ENCODE data around the gene PTRHD1. TPM values are rescaled to one million over a fixed set of nuclear protein-coding genes. Genes with fewer than 3 reads are reported as not detected.
"Not testable (repeated sequence)": the region's sequence is repeated elsewhere in the genome, so short reads cannot be mapped to it uniquely, and the experiment has no call there.

Gene PTRHD1
- total RNA-seq, 3 donors from 2014 or later (not counting 1 experiment from before 2014, with no cell fraction given) = 12.7 to 22.9 (median 15.9) TPM

- peaks cover 0 to 5% of the 10 kb centered on the region in 2 donors for H3K4me1 Mint-ChIP-seq
- no peak for DNase-seq
- no peak overlapping the region for H3K4me3 ChIP-seq (ENCODE audit: low read length)
- no peak for TF ChIP-seq CTCF (IDR thresholded peaks at IDR 0.05)
- no peaks in the 10 kb centered on the region for H3K9me3 ChIP-seq (ENCODE audit: control insufficient read depth, insufficient read depth, low read length)
- no peaks in the 10 kb centered on the region for H3K36me3 Mint-ChIP-seq
- no peaks in the 10 kb centered on the region for H3K9me3 Mint-ChIP-seq
- H3K36me3 ChIP-seq (ENCODE audit: control insufficient read depth, insufficient read depth, low read length) = peaks cover 2% of the 10 kb centered on the region
- no peak overlapping the region for H3K27ac Mint-ChIP-seq
- no peaks in the 10 kb centered on the region for H3K27me3 Mint-ChIP-seq (ENCODE audit: low read depth in 2 of 2)
- ATAC-seq = no peak
- H3K27ac ChIP-seq (ENCODE audit: low read length) = no peak overlapping the region
- no peak overlapping the region for H3K4me3 Mint-ChIP-seq
- intact Hi-C loops (cut with micrococcal nuclease) = no loop called here
- no peaks in the 10 kb centered on the region for H3K4me1 ChIP-seq (ENCODE audit: control insufficient read depth, insufficient read depth, low read length)
- no peaks in the 10 kb centered on the region for H3K27me3 ChIP-seq (ENCODE audit: control insufficient read depth, insufficient read depth, low read length)
- WGBS (ENCODE audit: insufficient coverage) = 94% methylated on average over 9 of the region's 9 CpGs
Measured at GRCh38 chr2:24836706-24837105, 43.5 kb upstream of the PTRHD1 start.

GRCh38 chr2:24836206-24836605, 43.0 kb upstream of the PTRHD1 start:
- intact Hi-C loops (cut with micrococcal nuclease) = no loop called here
- H3K4me1 ChIP-seq (ENCODE audit: control insufficient read depth, insufficient read depth, low read length) = no peaks in the 10 kb centered on the region
- ATAC-seq (no peak), DNase-seq (no peak)
- H3K27me3 ChIP-seq (ENCODE audit: control insufficient read depth, insufficient read depth, low read length) = no peaks in the 10 kb centered on the region
- H3K27ac ChIP-seq (ENCODE audit: low read length) = no peak overlapping the region
- WGBS (ENCODE audit: insufficient coverage) = 96% methylated on average over 8 of the region's 8 CpGs
- Mint-ChIP-seq H3K4me3 (no peak overlapping the region), H3K27me3 (ENCODE audit: low read depth in 2 of 2) (no peaks in the 10 kb centered on the region), H3K36me3 (no peaks in the 10 kb centered on the region), H3K27ac (no peak overlapping the region), H3K9me3 (no peaks in the 10 kb centered on the region), H3K4me1 (peaks cover 0 to 5% of the 10 kb centered on the region in 2 donors)
- no peak overlapping the region for H3K4me3 ChIP-seq (ENCODE audit: low read length)
- TF ChIP-seq CTCF (IDR thresholded peaks at IDR 0.05) = no peak
- no peaks in the 10 kb centered on the region for H3K9me3 ChIP-seq (ENCODE audit: control insufficient read depth, insufficient read depth, low read length)
- peaks cover 2% of the 10 kb centered on the region for H3K36me3 ChIP-seq (ENCODE audit: control insufficient read depth, insufficient read depth, low read length)

GRCh38 chr2:24835411-24835810, 42.2 kb upstream of the PTRHD1 start:
- H3K4me1 Mint-ChIP-seq; H3K36me3 ChIP-seq (ENCODE audit: control insufficient read depth, insufficient read depth, low read length); H3K36me3 Mint-ChIP-seq; H3K9me3 Mint-ChIP-seq; intact Hi-C loops (cut with micrococcal nuclease); H3K4me1 ChIP-seq (ENCODE audit: control insufficient read depth, insufficient read depth, low read length); H3K27ac ChIP-seq (ENCODE audit: low read length); ATAC-seq; H3K27me3 Mint-ChIP-seq (ENCODE audit: low read depth in 2 of 2); H3K9me3 ChIP-seq (ENCODE audit: control insufficient read depth, insufficient read depth, low read length); H3K4me3 ChIP-seq (ENCODE audit: low read length); H3K27me3 ChIP-seq (ENCODE audit: control insufficient read depth, insufficient read depth, low read length); H3K4me3 Mint-ChIP-seq; H3K27ac Mint-ChIP-seq; DNase-seq: not testable (repeated sequence)
- 92% methylated on average over 8 of the region's 8 CpGs for WGBS (ENCODE audit: insufficient coverage)

- DNase-seq (no peak), ATAC-seq (no peak)
- TF ChIP-seq CTCF (IDR thresholded peaks at IDR 0.05) = no peak
- peaks cover 0 to 5% of the 10 kb centered on the region in 2 donors for H3K4me1 Mint-ChIP-seq
- no peak overlapping the region for H3K4me3 Mint-ChIP-seq
- H3K36me3 Mint-ChIP-seq = no peaks in the 10 kb centered on the region
- WGBS (ENCODE audit: insufficient coverage) = 97% methylated on average over 20 of the region's 20 CpGs
- Histone ChIP-seq H3K36me3 (ENCODE audit: control insufficient read depth, insufficient read depth, low read length) (peaks cover 2% of the 10 kb centered on the region), H3K27ac (ENCODE audit: low read length) (no peak overlapping the region), H3K27me3 (ENCODE audit: control insufficient read depth, insufficient read depth, low read length) (no peaks in the 10 kb centered on the region), H3K4me3 (ENCODE audit: low read length) (no peak overlapping the region), H3K4me1 (ENCODE audit: control insufficient read depth, insufficient read depth, low read length) (no peaks in the 10 kb centered on the region), H3K9me3 (ENCODE audit: control insufficient read depth, insufficient read depth, low read length) (no peaks in the 10 kb centered on the region)
- H3K27me3 Mint-ChIP-seq (ENCODE audit: low read depth in 2 of 2) = no peaks in the 10 kb centered on the region
- no peak overlapping the region for H3K27ac Mint-ChIP-seq
- intact Hi-C loops (cut with micrococcal nuclease) = no loop called here
- no peaks in the 10 kb centered on the region for H3K9me3 Mint-ChIP-seq
Measured at GRCh38 chr2:24834733-24835395, 41.7 kb upstream of the PTRHD1 start.
